Activated CD8-positive, alpha-beta memory T cell treated with anti-CD3 and anti-CD28 coated beads, Interleukin-2, amount 50 U/mL, for 4 hours (primary cell): ENCODE measurements around the gene HOXA2.

ENCODE experiments used
- DNase-seq: peaks from one replicate; pipeline ENCODE4 v3.0.0-alpha.2; 2020

Gene HOXA2

DNA sequence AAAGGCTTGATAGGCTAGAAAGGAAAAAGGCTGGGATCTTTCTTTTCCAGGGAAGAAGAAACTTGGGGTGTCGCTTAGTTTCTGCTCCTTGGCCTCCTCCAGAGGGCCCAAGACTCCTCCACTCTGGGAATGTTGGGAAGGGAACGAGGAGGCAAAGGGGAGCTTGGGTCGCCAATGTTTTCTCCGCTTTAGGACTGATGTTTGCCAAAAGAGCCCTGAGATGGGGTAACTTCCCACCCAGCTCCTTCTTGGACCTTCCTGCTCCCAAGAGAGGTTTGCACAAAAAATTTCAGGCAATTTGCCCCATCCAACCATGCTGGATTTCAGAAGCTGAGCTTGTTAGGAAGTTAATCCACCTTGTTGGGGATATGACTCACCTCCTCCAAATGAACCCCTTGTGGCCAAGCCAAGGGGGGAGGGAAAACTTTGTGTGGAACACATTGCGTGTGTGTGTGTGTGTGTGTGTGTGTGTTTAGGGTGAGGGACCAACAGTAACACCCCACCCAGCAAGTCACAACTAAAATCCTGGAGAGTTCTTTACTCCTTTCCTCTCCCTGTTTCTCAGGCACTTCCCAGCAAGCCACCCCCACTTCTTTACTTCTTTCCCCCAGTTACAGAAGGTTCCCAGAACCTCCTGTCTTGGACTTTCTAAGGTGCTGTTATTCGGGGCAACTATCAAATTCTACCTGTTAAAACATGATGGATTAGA lies 8.7 kb upstream of the HOXA2 start:
- no peak for DNase-seq

GRCh38 chr7:27110186-27111031 lies 7.9 kb upstream of the HOXA2 start:
- DNase-seq = no peak

DNA sequence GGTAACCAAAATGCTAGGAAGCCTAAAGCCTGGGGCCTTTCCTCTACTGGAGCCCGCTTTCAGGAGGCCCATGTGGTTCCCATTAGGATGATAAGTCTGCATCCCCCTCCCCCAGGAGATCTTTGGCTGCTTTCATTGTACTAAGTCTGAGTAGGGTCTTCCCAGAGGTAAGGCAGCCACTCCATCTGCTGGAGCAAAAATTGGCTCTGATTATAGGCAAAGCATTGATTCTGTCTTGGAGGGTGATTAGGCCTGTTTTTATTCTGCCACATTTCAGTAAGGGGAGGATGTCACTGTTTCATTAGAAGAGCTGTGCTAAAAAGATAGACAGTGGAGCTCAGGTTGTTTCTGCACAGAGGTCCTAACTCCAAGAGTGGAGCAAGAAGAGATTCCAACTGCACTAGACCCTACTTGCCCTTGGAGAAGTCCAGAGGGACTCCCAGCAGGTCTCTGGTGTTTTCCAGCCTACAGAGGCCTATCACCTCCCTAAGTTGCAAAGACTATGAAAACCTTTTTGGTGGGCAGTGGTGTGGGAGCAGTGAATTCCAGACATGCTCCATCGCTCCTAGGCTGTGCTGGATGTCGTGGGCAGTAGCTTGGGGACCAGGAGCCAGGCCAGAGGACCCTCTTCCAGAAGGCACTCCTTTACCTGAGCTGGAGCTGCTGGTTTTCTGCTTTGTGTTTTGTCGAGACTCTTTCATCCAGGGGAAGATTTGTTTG lies 7.1 kb upstream of the HOXA2 start:
- DNase-seq = no peak

GRCh38 chr7:27108390-27109127 lies 6.1 kb upstream of the HOXA2 start:
- no peak for DNase-seq

GRCh38 chr7:27107391-27108381 lies 5.2 kb upstream of the HOXA2 start:
- DNase-seq = no peak

DNA sequence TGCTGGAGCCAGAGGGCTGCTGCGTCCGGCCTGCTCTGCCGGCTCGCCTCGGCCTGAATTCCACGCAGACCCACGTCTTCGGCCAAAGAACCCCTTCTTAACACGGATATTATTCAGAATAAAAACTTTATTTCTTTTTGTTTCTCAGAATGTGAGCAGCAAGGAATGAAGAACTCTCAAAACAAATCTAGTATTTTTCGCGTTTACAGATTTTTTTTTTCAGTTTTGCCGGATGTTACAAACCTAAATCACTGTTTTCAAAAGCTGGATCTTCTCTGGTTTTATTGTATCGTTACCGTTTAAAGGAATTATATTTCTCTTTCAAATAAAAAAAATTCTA lies 4.4 kb upstream of the HOXA2 start:
- DNase-seq = no peak

DNA sequence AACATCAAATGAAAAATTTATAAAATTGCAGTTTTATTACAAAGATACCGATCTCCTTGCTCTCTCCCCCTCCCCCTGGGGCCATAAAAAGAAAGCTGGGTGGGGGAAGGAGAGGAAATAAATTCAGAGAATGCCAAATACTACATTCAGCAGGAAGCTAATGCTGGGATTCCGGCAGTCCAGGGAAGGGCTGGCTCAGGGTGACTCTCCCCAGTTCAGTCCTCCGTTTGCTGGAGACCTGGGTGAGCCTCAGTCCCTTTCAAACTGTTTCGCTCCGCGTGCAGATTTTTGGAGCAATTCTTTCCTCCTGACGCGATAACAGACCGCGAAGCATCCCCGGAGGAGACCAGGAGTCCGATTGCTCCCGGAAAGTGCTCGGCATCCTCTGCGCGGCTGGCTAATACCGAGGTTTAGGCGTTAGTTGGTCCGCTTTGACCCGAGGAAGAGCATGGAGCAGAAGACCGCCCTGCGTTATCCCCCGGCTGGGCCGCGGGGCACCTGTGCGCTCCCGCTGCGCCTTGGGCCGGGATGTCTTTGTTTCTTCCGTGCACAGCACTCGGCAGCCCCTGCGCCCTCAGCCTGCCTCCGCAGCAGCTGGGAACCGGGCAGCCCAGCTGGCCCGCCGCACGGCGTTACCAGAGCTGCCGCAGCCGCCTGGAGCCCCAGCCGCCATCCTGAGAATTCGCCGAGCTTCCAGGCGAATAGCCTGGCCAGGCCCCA lies 3.9 kb upstream of the HOXA2 start:
- DNase-seq = no peak

- no peak for DNase-seq
These were observed 3.0 kb upstream of the HOXA2 start for GRCh38 chr7:27105301-27106031.

GRCh38 chr7:27104341-27105058 lies 2.0 kb upstream of the HOXA2 start:
- DNase-seq = no peak

DNA sequence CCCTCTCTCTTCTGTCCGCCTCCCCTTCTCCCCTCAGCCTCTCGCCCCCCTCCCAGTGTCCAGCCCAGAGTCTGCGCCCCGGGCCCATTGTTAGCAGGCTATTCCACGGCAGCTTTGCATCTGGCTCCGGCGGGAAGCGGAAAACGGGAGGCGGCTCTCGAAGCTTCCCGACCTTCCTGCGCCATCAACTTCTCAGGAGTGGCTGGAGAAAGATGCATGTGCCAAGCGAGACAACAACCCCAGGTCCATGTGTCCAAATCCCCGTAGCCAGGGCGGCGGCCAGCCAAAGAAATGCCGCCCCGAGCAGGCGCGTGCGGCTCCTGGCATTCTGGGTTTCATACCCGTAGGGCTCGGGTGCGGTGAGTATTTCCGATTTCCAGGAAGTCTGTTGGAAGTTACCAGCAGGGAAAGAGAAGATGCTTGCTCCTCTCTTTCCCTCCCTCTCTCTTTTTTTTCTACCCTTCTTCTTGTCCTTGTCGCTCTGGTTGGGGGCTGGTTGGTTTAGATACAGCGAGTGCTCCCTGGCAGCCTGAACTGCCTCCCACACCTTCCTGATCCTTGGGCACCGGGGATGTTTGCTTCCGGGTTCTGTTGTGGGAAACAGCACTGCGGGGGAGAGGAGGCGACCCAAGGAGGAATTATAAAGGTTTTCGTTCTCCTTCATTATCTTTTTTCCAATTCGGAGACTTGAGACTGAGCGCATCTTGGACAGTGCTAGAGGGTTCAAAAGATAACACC lies 1.2 kb upstream of the HOXA2 start:
- DNase-seq = no peak

DNA sequence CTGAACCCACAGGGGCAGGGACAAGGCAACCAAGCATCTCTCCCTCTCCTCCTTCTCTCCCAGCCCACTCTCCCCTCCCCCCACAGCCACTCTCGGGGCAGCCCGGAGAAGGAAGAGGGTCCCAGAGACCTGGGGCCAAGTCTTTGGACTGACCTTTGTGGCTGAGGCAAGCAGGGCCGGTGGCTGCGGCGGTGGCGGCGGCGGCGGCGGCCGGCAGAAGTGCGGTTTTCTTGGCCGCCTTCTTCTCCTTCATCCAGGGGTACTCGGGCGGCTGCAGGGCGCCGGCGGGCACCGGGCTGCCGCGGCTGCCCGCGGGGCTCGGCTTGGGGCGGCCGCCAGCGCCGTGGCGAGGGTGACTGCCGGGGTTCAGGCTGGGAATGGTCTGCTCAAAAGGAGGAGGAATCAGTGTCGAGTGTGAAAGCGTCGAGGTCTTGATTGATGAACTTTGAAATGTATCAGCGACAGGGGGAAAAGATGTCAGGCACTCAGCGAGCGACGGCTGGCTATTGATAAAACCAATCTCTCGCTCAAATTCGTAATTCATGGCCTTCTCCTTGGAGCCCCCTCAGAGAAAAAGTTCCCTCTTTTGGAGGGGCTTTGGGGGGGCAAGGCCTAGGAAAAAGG lies 414 bp downstream of the HOXA2 start:
- DNase-seq = no peak

- no peak for DNase-seq
These were observed 1.1 kb downstream of the HOXA2 start for GRCh38 chr7:27101171-27101956.

DNA sequence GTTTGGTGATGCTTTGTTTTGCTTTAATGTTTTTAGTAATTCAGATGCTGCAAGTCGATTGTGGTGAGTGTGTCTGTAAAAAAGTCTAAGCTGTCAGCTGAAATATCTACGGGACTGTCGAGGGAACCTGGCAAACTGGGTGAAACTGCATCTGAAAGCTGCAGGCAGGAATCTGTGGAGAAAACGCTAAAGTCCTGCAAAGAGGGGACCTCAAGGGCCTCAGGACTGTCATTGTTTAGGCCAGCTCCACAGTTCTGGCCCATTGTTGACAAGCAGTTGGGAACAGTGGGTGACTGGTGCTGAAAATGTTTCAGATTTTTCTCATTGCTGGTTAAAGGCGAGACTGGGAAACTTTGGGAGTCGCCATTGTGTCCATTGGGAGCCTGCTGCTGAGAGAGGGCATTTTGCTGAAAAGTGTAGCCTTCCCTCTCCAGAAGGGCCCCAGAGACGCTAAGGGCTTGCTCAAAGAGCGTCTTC lies 1.8 kb downstream of the HOXA2 start:
- DNase-seq = no peak

DNA sequence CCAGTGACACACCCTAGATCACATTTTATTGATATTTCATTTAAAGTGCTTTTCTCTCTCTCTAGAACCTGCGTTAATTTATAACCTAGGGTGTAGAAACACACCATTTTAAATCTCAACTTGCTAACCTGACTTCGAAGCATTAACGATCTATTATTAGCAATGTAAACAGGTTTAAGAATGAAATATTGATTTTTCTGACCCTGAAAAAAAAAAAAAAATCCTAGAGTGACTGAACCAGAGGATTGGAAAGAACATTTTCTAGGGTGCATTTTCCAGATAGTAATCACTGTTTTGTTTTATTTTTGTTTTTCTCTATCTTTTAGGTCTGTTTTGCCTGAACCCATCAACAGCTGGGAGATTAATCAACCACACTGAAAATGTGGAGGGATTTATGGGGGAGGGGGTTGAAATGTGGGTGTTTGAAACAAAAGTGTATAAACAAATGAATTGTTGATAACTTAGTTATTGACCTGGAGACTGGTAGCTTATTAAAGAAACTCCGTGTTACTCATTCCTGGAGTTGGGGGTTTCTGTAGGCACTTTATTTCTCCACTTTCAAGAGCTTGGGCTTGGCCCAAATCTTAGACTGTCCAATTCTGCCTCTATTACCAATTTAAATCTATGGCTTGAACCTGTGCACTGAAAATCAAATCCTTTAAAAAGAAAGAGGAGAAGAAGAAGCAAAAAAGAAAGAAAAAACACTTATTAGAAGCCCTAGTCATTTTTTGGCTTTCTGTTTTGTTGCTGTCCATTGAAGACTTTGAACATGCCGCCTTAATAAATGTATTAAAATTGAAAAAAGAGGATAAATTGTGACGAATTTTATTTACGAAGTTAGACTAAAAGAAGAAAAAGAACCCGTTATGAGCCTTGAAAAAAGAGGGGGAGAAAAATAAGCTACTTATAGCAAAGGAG lies 2.8 kb downstream of the HOXA2 start:
- no peak for DNase-seq

GRCh38 chr7:27098578-27099451 lies 3.7 kb downstream of the HOXA2 start:
- no peak for DNase-seq
